Spleen (tissue), 11 donors: ENCODE data around the gene PAM. TPM values are rescaled to one million over a fixed set of nuclear protein-coding genes. Genes with fewer than 3 reads are reported as not detected.

Experiments
- DNase-seq: peaks from one replicate; pipeline ENCODE4 v3.0.0-alpha.2; 2020
- H3K27ac ChIP-seq, 8 donors: fragments of 200-600 bp; sonication (generic) in 7 of 8; 1 replicate in 4 of 8; 2 replicates in 4 of 8; pipeline versions ENCODE4 v1.5.0 to v1.8.0; 2016 to 2021; ENCODE audit warnings: inconsistent platforms in 4 of 8, mild to moderate bottlenecking in 4 of 8, moderate library complexity in 1 of 8
- H3K27me3 ChIP-seq, 7 donors: fragments of 200-600 bp; sonication (generic) in 6 of 7; replicated peaks in 1 of 7; 1 replicate in 4 of 7; 2 replicates in 3 of 7; pipeline versions ENCODE4 v1.5.0 to v1.8.0; 2016 to 2021; ENCODE audit warnings: inconsistent platforms in 3 of 7, mild to moderate bottlenecking in 1 of 7
- H3K36me3 ChIP-seq, 6 donors: fragments of 200-600 bp; sonication (generic) in 5 of 6; 1 replicate in 4 of 6; 2 replicates in 2 of 6; pipeline versions ENCODE4 v1.5.0 to v1.8.0; 2016 to 2021; ENCODE audit warnings: inconsistent platforms in 2 of 6
- H3K4me1 ChIP-seq, 6 donors: fragments of 200-600 bp; sonication (generic) in 5 of 6; 1 replicate in 3 of 6; 2 replicates in 3 of 6; pipeline versions ENCODE4 v1.5.0 to v1.8.0; 2016 to 2021; ENCODE audit warnings: inconsistent platforms in 3 of 6
- H3K4me3 ChIP-seq, 8 donors: fragments of 200-600 bp; sonication (generic) in 7 of 8; 1 replicate in 4 of 8; 2 replicates in 4 of 8; pipeline versions ENCODE4 v1.5.0 to v1.8.0; 2016 to 2021; ENCODE audit warnings: inconsistent platforms in 4 of 8, mild to moderate bottlenecking in 4 of 8, moderate library complexity in 2 of 8
- H3K9me3 ChIP-seq, 8 donors: fragments of 200-600 bp; sonication (generic) in 7 of 8; 1 replicate in 4 of 8; 2 replicates in 4 of 8; pipeline versions ENCODE4 v1.5.0 to v1.8.0; 2016 to 2021; ENCODE audit warnings: inconsistent platforms in 4 of 8
- CTCF ChIP-seq, 11 experiments: fragments of 200-600 bp in 7 of 11; fragments of 450-650 bp in 4 of 11; sonication (generic) in 4 of 11; IDR thresholded peaks in 8 of 11; conservative IDR thresholded peaks in 3 of 11; 1 replicate in 7 of 11; 2 replicates in 4 of 11; pipeline versions ENCODE4 v1.4.0 to v1.8.0; 2016 to 2021; ENCODE audit warnings: antibody characterized with exemption in 11 of 11, inconsistent platforms in 4 of 11, mild to moderate bottlenecking in 1 of 11
- POLR2A ChIP-seq, 3 donors: fragments of 450-650 bp; IDR thresholded peaks; one replicate each; pipeline ENCODE4 v1.5.1; 2017; ENCODE audit warnings: antibody characterized with exemption in 3 of 3, mild to moderate bottlenecking in 1 of 3
- POLR2AphosphoS5 ChIP-seq, 3 donors: sonication (generic); formaldehyde crosslinking; IDR thresholded peaks; one replicate each; pipeline ENCODE4 v1.5.1; 2017; ENCODE audit warnings: antibody characterized with exemption in 3 of 3
- WGBS, 5 donors: extraction: QIAGEN DNeasy Blood & Tissue Kit in 3 of 5; methylation state at CpG; one replicate each; pipeline versions ENCODE4 v1.1.5 to v1.1.7; 2013 to 2018; 5-methylcytosine and 5-hydroxymethylcytosine counted together
- intact Hi-C: fragments of 100-400 bp; cut with DNase I; formaldehyde crosslinking; loops from one replicate; pipeline ENCODE4 v1.15.0; 2023; ENCODE audit warnings: low total_unique reads
- polyA plus RNA-seq, 3 donors: library from polyadenylated mRNA; stranded (reverse); fragments of 200-250 nt; gene quantifications; one replicate each; pipeline ENCODE4 v1.2.1, GENCODE V29; 2013
- total RNA-seq, 7 donors: library from RNA; depleted of rRNA in 3 of 7; stranded (reverse); fragments of >200 nt in 3 of 7; fragmentation: NEBNext Ultra II Directional in 4 of 7; extraction: Animal tissue kit (Norgen Biotek cat#: 25700) in 4 of 7; gene quantifications; one replicate each; pipeline versions ENCODE4 v1.1.0 to v1.2.1, GENCODE V29; 2016 to 2021
- donor health status: healthy with polysubstance abuse.
- donor health status: DM: no; HTN: no; CAD: no; lungs with moderate emphysema.
- donor health status: DM: no; HTN: no; CAD: no.
- donor health status: Bipolar disorder and iron deficiency.
- donor health status: healthy.
- donor health status: DM: no; HTN: no; CAD: no.
- donor health status: DM: yes; HTN: yes; CAD: no.

The PAM gene
- total and polyA plus RNA-seq, 10 donors = 37.4 to 155 (median 110) TPM

DNA sequence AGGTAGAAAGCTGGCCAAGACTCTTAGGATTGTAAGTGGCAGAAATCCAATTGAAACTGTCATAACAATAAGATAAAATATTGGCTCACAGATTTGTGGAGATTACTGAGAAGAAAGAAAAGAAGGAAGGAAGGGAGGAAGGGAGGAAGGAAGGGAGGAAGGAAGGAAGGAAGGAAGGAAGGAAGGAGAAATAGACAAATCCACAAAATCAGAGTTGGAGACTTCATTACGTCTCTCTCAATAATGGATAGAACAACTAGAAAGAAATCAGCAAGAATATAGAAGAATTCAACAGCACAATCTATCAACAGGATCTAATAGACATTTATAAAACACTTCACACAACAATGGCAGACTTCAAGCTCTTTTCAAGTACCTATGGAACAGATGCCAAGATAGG is 17.9 kb upstream of the PAM start:
- H3K36me3 ChIP-seq = no peaks in the 10 kb centered on the region
- H3K4me3 ChIP-seq = no peak overlapping the region
- WGBS, 5 donors = 36 to 61% (median 55%) methylated on average over 1 of the region's 1 CpG
- no peak for DNase-seq
- intact Hi-C loops = no loop called here
- H3K4me1 ChIP-seq = no peaks in the 10 kb centered on the region
- no peak overlapping the region for H3K27ac ChIP-seq
- TF ChIP-seq POLR2AphosphoS5 (IDR thresholded peaks at IDR 0.05) (no peak), POLR2A (IDR thresholded peaks at IDR 0.05) (no peak), CTCF (IDR thresholded peaks at IDR 0.05 in 8 of 11, conservative IDR thresholded peaks at IDR 0.05 in 3 of 11) (no peak)
- no peaks in the 10 kb centered on the region for H3K9me3 ChIP-seq
- H3K27me3 ChIP-seq = no peaks in the 10 kb centered on the region

GRCh38 chr5:102737805-102738469 is 17.2 kb upstream of the PAM start:
- intact Hi-C loops = no loop called here
- no peaks in the 10 kb centered on the region for H3K36me3 ChIP-seq
- no peaks in the 10 kb centered on the region for H3K4me1 ChIP-seq
- H3K9me3 ChIP-seq = no peaks in the 10 kb centered on the region
- 63 to 79% (median 73%) methylated on average over 7 of the region's 7 CpGs for WGBS, 5 donors
- no peak for DNase-seq
- H3K27ac ChIP-seq = no peak overlapping the region
- TF ChIP-seq POLR2A (IDR thresholded peaks at IDR 0.05) (no peak), POLR2AphosphoS5 (IDR thresholded peaks at IDR 0.05) (no peak), CTCF (IDR thresholded peaks at IDR 0.05 in 8 of 11, conservative IDR thresholded peaks at IDR 0.05 in 3 of 11) (no peak)
- no peaks in the 10 kb centered on the region for H3K27me3 ChIP-seq
- no peak overlapping the region for H3K4me3 ChIP-seq

DNA sequence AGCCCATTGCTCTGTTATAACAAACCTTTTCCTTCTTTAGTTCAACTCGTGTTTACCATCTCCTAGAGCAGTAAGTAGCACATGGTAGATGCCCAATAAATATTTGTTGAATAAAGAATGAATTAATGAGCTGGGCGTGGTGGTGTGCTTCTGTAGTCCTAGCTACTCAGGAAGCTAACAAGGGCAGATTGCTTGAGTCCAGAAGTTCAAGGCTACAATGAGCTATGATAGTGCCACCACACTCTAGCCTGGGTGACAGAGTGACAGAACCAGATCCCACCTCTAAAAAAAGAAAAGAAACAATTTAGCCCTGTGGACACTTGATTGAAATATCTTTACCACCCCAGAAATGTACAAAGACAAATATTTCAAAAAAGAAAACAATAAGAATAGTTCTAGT is 14.6 kb upstream of the PAM start:
- Histone ChIP-seq H3K4me1 (no peaks in the 10 kb centered on the region), H3K27me3 (no peaks in the 10 kb centered on the region), H3K9me3 (no peaks in the 10 kb centered on the region), H3K36me3 (no peaks in the 10 kb centered on the region), H3K4me3 (no peak overlapping the region), H3K27ac (peak overlapping the region in 4 of 8 donors; percentile 14 to 37 (median 19))
- WGBS, 5 donors = 60 to 80% (median 73%) methylated on average over 2 of the region's 2 CpGs
- TF ChIP-seq CTCF (IDR thresholded peaks at IDR 0.05 in 8 of 11, conservative IDR thresholded peaks at IDR 0.05 in 3 of 11) = no peak
- TF ChIP-seq POLR2AphosphoS5 (IDR thresholded peaks at IDR 0.05) = no peak
- TF ChIP-seq POLR2A (IDR thresholded peaks at IDR 0.05) = no peak
- intact Hi-C loops = no loop called here
- no peak for DNase-seq

DNA sequence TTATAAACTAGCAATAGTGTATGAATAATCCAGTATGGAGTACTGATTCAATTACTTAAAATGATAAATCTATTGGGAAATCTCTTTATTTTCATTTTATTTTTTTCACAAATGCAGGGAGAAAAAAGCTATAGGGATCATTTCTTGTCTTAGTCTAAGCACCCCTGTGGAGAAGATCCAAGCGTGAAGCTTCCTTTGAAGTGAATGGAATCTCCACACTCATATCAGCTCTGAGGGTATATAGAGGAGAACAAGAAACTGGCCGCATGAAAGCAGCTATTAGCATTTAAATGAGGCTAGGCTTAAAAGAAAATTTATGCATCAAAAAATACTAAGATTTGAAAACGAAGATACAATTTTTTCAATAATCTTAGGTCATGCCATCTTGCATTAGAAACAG is 12.9 kb upstream of the PAM start:
- H3K36me3 ChIP-seq = no peaks in the 10 kb centered on the region
- H3K27ac ChIP-seq = no peak overlapping the region
- intact Hi-C loops = no loop called here
- H3K4me3 ChIP-seq = no peak overlapping the region
- no peaks in the 10 kb centered on the region for H3K4me1 ChIP-seq
- TF ChIP-seq POLR2AphosphoS5 (IDR thresholded peaks at IDR 0.05) (no peak), CTCF (IDR thresholded peaks at IDR 0.05 in 8 of 11, conservative IDR thresholded peaks at IDR 0.05 in 3 of 11) (no peak), POLR2A (IDR thresholded peaks at IDR 0.05) (no peak)
- no peak for DNase-seq
- H3K9me3 ChIP-seq = no peaks in the 10 kb centered on the region
- no peaks in the 10 kb centered on the region for H3K27me3 ChIP-seq
- 87 to 96% (median 90%) methylated on average over 3 of the region's 3 CpGs for WGBS, 5 donors
